Measurements from ENCODE around the gene VASP.

The VASP gene

DNA sequence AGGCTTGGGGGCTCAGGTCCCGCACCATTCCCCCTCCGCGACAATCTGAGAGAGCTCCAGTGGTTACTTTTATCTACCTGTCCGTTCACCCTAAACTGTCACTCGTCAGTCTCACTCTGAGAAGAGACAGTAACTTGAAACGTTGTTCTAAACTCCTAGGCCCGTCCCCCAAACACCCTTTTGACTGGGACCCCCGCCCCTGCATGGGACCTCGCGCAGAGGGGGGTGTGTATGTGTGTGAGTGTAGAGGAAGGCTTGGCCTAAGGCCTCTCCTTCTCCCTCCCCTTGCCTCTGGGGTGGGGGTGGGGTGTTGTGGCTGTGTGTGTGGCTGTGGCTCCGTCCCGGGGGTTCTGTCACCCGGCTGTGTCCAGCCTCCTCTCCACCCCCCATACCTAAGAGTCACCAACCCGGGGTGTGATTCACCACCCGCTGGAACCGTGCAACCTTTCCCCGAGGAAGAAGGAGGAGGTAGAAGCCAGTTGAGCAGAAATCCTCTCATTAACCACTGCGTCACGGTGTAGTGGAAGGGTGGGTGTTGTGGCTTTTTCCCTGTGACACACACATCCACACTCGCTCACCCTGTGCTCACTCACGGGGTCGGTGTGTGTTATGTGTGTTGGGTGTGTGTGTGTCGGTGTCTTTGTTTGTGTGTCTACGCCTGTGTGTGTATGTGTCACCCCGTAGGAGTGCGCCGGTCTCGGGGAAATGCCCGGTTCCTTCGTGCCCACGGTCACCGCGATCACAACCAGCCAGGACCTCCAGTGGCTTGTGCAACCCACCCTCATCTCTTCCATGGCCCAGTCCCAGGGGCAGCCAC is 37.1 kb upstream of the VASP start:
- peak; percentile 25 for DNase-seq (ENCODE audit: low read depth)
- H3K4me3 ChIP-seq (ENCODE audit: low read depth, low read length) = peak overlapping the region; percentile 92
- TF ChIP-seq CTCF (conservative IDR thresholded peaks at IDR 0.05; ENCODE audit: low read depth, low read length) = no peak

GRCh38 chr19:45470762-45471081 is 36.6 kb upstream of the VASP start:
- H3K4me3 ChIP-seq (ENCODE audit: low read depth, low read length) = no peak overlapping the region
- TF ChIP-seq CTCF (conservative IDR thresholded peaks at IDR 0.05; ENCODE audit: low read depth, low read length) = no peak

DNA sequence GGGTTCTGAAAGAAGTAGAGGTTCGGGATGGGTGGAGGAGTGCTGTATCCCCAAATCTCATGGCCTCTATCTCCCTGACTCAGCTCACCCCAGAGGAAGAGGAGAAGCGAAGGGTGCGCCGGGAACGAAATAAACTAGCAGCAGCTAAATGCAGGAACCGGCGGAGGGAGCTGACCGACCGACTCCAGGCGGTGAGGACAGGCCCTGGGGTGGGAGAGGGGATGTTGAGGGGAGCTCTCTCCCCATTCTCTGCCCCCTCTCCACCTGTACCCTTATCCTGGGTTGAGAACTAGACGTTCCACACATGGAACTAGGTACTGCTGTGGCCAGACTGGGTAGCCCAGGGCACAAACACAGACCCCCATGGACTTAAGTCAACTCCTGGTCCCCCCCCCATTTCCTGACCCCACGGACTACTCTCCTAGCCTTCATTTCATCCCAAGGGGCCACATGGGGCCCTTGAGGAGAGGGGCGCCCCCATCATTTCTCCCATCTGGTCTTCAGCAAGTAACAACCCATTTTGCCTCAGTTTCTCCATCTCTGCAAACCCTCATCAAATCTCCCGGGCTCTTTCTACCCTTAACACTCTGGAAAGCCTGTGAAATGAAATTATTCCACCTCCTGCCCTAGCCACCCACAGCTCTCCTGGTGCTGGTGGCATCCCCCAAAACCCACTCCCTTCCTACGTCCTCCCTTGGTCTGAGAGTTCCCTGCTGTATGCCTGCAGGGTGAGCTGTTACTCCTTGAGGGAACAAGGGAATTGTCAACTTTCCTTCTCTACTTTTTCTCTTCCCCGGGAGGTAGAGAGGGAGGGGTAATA is 36.0 kb upstream of the VASP start:
- no peak overlapping the region for H3K4me3 ChIP-seq (ENCODE audit: low read depth, low read length)
- DNase-seq (ENCODE audit: low read depth) = no peak
- no peak for TF ChIP-seq CTCF (conservative IDR thresholded peaks at IDR 0.05; ENCODE audit: low read depth, low read length)

More at GRCh38 chr19:45470762-45471081, 36.6 kb upstream of the VASP start:
- no peak for DNase-seq (ENCODE audit: low read depth)

DNA sequence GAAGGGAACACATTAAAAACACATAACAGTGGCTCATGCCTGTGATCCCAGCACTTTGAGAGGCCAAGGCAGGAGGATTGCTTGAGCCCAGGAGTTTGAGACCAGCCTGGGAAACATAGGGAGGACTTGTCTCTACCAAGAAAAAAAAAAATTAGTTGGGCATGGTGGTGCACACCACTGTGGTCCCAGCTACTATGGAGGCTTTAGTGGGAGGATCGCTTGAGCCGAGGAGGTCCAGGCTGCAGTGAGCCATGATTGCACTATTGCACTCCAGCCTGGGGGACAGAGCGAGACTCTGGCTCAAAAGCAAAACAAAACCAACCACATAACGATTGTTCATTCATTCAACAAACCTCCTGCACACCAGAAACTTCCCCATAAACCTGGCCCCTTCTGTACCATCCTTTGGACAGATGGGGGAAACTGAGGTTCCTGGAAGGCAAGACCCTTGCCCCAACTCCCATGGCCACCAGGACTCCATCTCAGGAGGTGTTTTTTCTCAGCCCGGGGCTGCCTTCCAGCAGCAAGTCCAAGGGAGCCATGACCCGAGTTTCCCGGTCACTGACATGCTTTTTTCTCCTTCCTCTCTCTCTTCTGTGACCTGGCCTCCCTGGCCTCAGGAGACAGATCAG is 35.2 kb upstream of the VASP start:
- TF ChIP-seq CTCF (conservative IDR thresholded peaks at IDR 0.05; ENCODE audit: low read depth, low read length) = no peak
- no peak for DNase-seq (ENCODE audit: low read depth)
- peak overlapping the region; percentile 53 for H3K4me3 ChIP-seq (ENCODE audit: low read depth, low read length)

DNA sequence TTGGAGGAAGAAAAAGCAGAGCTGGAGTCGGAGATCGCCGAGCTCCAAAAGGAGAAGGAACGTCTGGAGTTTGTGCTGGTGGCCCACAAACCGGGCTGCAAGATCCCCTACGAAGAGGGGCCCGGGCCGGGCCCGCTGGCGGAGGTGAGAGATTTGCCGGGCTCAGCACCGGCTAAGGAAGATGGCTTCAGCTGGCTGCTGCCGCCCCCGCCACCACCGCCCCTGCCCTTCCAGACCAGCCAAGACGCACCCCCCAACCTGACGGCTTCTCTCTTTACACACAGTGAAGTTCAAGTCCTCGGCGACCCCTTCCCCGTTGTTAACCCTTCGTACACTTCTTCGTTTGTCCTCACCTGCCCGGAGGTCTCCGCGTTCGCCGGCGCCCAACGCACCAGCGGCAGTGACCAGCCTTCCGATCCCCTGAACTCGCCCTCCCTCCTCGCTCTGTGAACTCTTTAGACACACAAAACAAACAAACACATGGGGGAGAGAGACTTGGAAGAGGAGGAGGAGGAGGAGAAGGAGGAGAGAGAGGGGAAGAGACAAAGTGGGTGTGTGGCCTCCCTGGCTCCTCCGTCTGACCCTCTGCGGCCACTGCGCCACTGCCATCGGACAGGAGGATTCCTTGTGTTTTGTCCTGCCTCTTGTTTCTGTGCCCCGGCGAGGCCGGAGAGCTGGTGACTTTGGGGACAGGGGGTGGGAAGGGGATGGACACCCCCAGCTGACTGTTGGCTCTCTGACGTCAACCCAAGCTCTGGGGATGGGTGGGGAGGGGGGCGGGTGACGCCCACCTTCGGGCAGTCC is 34.5 kb upstream of the VASP start:
- no peak for TF ChIP-seq CTCF (conservative IDR thresholded peaks at IDR 0.05; ENCODE audit: low read depth, low read length)
- peak overlapping the region; percentile 53 for H3K4me3 ChIP-seq (ENCODE audit: low read depth, low read length)
- no peak for DNase-seq (ENCODE audit: low read depth)

- no peak for DNase-seq (ENCODE audit: low read depth)
- TF ChIP-seq CTCF (conservative IDR thresholded peaks at IDR 0.05; ENCODE audit: low read depth, low read length) = no peak
- no peak overlapping the region for H3K4me3 ChIP-seq (ENCODE audit: low read depth, low read length)
Measured at GRCh38 chr19:45473367-45473681, 34.0 kb upstream of the VASP start.
